Lower lobe of right lung (tissue), 2 donors: Measurements from ENCODE around the gene FILIP1. TPM values are rescaled to one million over a fixed set of nuclear protein-coding genes. Genes with fewer than 3 reads are reported as not detected.

Experiments
- ATAC-seq, 2 donors: fragments of 200-7000 bp; cut with Tn5 transposase; one replicate each; pipeline ENCODE4 v1.9.1; 2020 to 2022; ENCODE audit warnings: mild to moderate bottlenecking in 2 of 2, moderate library complexity in 2 of 2
- DNase-seq: peaks from one replicate; pipeline ENCODE4 v3.0.0-alpha.2; 2020
- H3K27ac ChIP-seq: fragments of 200-600 bp; one replicate; pipeline ENCODE4 v1.8.0; 2022
- H3K27me3 ChIP-seq: fragments of 200-600 bp; one replicate; pipeline ENCODE4 v1.8.0; 2022; ENCODE audit warnings: low read depth
- H3K36me3 ChIP-seq: fragments of 200-600 bp; one replicate; pipeline ENCODE4 v1.8.0; 2022; ENCODE audit warnings: mild to moderate bottlenecking
- H3K4me1 ChIP-seq: fragments of 200-600 bp; one replicate; pipeline ENCODE4 v1.8.0; 2022
- H3K4me3 ChIP-seq: fragments of 200-600 bp; one replicate; pipeline ENCODE4 v1.8.0; 2022; ENCODE audit warnings: mild to moderate bottlenecking
- H3K9me3 ChIP-seq: fragments of 200-600 bp; one replicate; pipeline ENCODE4 v1.8.0; 2022
- intact Hi-C: fragments of 100-400 bp; cut with DNase I; formaldehyde crosslinking; loops from one replicate; pipeline ENCODE4 v1.11.0; 2022
- total RNA-seq: library from RNA; stranded (reverse); fragmentation: NEBNext Ultra II Directional; extraction: Animal tissue kit (Norgen Biotek cat#: 25700); gene quantifications from one replicate; pipeline ENCODE4 v1.2.1, GENCODE V29; 2021
- TF ChIP-seq, protein P1 (sequence below): fragments of 200-600 bp; IDR thresholded peaks from one replicate; pipeline ENCODE4 v1.8.0; 2022; ENCODE audit warnings: antibody characterized with exemption, mild to moderate bottlenecking
- donor health status: DM: no; HTN: yes; CAD: no; lungs with severe emphysema.

FILIP1 gene
- total RNA-seq, 1 donor from 2014 or later: 17.4 TPM

DNA sequence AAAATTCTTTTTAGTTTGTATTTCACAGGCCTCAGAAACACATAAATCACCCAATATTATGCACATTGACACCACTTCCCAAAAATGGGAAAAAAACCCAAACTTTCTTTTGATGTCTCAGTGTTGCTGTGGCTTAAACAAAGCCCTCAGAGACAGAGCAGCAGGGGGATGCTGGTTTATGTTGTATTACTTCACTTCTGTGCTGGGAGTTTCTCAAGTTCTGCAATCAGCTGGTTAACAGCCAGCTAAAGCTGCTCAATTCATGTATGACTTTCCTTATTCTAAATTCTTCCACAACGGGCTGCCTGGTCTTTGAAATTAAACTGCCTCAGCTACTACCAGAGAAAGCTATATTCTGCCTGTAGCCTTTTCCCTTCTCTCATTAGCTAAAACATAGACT lies 5.6 kb downstream of the FILIP1 start:
- DNase-seq (no peak), ATAC-seq (peak; percentile 42 to 55)
- H3K9me3 ChIP-seq: no peaks in the 10 kb centered on the region
- no peaks in the 10 kb centered on the region for H3K36me3 ChIP-seq
- no peaks in the 10 kb centered on the region for H3K27me3 ChIP-seq
- TF ChIP-seq, protein P1, sequence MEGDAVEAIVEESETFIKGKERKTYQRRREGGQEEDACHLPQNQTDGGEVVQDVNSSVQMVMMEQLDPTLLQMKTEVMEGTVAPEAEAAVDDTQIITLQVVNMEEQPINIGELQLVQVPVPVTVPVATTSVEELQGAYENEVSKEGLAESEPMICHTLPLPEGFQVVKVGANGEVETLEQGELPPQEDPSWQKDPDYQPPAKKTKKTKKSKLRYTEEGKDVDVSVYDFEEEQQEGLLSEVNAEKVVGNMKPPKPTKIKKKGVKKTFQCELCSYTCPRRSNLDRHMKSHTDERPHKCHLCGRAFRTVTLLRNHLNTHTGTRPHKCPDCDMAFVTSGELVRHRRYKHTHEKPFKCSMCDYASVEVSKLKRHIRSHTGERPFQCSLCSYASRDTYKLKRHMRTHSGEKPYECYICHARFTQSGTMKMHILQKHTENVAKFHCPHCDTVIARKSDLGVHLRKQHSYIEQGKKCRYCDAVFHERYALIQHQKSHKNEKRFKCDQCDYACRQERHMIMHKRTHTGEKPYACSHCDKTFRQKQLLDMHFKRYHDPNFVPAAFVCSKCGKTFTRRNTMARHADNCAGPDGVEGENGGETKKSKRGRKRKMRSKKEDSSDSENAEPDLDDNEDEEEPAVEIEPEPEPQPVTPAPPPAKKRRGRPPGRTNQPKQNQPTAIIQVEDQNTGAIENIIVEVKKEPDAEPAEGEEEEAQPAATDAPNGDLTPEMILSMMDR: no peak
- peak overlapping the region; percentile 47 for H3K27ac ChIP-seq
- peaks cover 16% of the 10 kb centered on the region for H3K4me1 ChIP-seq
- intact Hi-C loops: no loop called here
- peak overlapping the region; percentile 25 for H3K4me3 ChIP-seq

DNA sequence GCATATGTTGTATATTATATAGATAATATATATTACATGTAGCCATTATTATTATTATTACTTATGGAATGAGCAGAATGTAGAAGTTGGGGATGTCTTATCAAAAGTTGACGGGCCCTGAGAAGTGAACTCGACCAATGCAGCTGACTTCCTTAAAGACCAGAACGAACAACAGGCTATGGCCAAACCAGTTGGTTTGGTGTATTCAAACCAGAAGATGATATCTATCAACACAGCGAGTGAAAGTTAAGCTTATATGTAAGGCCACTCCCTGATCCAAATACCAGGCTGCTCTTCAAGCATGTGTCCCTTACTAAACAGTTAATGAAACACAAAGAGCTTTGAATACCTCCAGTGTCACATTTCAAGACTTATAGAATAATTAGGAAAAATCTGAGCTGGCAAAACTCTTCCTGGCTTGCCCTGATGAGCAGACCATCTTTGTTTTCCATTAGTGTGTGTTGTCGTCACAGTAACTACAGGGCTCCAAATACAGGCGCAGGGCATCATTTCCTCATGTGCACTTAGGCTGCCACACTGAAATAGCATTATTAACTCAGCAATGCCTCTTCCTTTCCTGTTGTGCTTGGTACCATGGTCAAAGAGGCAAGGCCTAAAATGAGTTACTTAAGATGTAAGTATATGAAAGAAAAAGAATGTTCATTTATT lies 6.6 kb downstream of the FILIP1 start:
- H3K4me1 ChIP-seq: peaks cover 16% of the 10 kb centered on the region
- DNase-seq (no peak), ATAC-seq (peak in 1 of 2 donors; percentile 38)
- TF ChIP-seq, protein P1: no peak
- no peaks in the 10 kb centered on the region for H3K9me3 ChIP-seq
- no peak overlapping the region for H3K27ac ChIP-seq
- no peaks in the 10 kb centered on the region for H3K27me3 ChIP-seq
- no peak overlapping the region for H3K4me3 ChIP-seq
- intact Hi-C loops: no loop called here
- H3K36me3 ChIP-seq: no peaks in the 10 kb centered on the region

DNA sequence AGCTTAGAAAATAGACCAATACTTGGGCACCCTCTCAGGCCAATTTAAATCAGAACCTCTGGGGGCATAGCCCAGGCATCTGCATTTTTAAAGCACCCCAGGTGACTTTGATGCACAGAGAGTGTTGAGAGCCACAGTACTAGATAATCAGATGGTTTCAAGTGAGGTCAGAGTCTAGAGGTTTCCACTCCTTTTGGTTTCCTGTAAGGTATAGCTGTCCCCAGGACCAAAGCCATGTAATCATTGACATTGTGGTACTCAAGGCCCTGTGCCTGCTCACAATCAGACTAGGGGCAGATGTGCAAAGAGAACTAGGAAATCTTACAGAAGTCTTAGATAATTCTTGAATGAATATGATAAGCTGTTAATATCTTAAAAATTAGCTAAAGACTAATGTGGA lies 9.1 kb downstream of the FILIP1 start:
- Histone ChIP-seq H3K27ac (no peak overlapping the region), H3K36me3 (no peaks in the 10 kb centered on the region), H3K4me1 (peaks cover 29% of the 10 kb centered on the region), H3K9me3 (no peaks in the 10 kb centered on the region), H3K27me3 (no peaks in the 10 kb centered on the region), H3K4me3 (no peak overlapping the region)
- ATAC-seq (no peak), DNase-seq (no peak)
- TF ChIP-seq, protein P1: no peak
- intact Hi-C loops: no loop called here

DNA sequence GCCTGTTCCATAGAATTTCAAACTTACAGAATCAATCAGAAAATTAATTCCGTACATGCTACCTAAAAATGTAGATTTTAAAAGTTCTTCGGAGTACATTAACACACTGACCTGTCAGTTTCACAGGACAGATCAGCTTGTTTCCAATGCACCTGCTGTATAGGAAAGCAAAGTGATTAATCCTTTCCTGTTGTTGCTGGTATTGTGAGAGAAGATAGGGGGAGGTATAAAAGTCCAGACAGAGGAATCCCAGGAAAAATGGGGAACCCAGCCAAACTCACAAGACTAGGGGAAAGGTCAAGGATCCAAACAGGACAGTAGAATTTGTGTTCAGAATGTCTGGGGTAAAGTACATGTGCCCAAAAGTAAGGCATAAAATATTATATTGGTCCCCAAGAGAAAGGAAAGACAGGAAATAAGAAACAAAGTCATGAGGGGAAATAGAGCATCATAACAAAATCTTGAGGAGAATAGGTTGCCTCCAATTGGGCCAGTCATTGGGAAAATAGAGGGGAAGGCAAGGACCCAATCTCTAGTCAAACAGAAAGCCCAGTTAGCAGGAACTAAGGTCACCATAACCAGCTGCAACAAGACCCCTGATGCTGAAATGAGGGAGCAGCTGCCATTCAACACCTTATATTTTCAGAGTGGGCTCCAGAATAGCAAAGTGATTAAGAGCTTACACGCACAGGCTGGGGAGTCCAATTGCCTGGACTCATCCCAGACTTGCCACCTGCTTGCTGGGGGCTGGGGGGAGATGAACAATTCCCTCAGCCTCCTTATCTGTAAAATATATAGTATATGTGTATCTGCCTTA lies 10.3 kb downstream of the FILIP1 start:
- TF ChIP-seq, protein P1: no peak
- no peak for DNase-seq
- no peaks in the 10 kb centered on the region for H3K9me3 ChIP-seq
- intact Hi-C loops: no loop called here
- no peak overlapping the region for H3K4me3 ChIP-seq
- H3K27me3 ChIP-seq: no peaks in the 10 kb centered on the region
- no peaks in the 10 kb centered on the region for H3K36me3 ChIP-seq
- H3K4me1 ChIP-seq: peaks cover 27% of the 10 kb centered on the region
- ATAC-seq: no peak
- H3K27ac ChIP-seq: no peak overlapping the region

DNA sequence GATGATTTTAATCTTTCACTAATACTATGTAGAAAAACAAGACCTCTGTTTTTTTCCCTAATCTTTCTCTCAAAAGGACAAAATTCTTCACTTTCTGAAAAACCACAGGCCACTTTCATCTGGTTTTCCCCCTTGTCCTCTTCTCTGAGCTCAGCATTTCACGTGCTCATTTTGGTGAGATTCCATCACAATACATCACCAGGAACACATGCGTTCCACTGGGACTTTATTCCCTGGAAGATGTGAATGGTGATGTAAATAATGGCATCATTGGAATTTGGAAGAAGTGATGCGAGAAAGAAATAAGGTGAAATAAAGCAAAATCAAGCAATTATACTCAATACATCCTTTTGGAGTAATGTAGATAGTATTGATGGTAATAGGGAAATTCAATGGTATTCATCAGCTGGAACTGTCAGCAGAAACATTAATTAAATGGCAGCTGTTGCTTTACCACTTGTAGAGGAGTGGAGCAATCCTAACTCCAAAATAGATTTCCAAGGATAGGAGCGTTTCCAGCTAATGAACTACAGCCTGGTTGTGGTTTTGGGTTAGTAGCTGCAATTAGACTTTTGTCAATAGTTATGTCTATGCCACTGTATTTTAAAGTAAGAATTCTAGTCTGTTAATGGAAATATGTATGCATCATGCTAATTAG lies 11.5 kb downstream of the FILIP1 start:
- intact Hi-C loops: no loop called here
- no peak for ATAC-seq
- TF ChIP-seq, protein P1: no peak
- H3K9me3 ChIP-seq: no peaks in the 10 kb centered on the region
- H3K36me3 ChIP-seq: no peaks in the 10 kb centered on the region
- H3K27me3 ChIP-seq: no peaks in the 10 kb centered on the region
- no peak for DNase-seq
- H3K4me1 ChIP-seq: peaks cover 14% of the 10 kb centered on the region
- no peak overlapping the region for H3K4me3 ChIP-seq
- no peak overlapping the region for H3K27ac ChIP-seq
